Dedifferentiated amniotic fluid mesenchymal stem cell (primary cell): ENCODE measurements around the gene UBE2V1.

Experiments
- DNase-seq: peaks from one replicate; pipeline ENCODE4 v3.0.0-alpha.2; 2016; ENCODE audit errors: extremely low spot score

UBE2V1 gene

DNA sequence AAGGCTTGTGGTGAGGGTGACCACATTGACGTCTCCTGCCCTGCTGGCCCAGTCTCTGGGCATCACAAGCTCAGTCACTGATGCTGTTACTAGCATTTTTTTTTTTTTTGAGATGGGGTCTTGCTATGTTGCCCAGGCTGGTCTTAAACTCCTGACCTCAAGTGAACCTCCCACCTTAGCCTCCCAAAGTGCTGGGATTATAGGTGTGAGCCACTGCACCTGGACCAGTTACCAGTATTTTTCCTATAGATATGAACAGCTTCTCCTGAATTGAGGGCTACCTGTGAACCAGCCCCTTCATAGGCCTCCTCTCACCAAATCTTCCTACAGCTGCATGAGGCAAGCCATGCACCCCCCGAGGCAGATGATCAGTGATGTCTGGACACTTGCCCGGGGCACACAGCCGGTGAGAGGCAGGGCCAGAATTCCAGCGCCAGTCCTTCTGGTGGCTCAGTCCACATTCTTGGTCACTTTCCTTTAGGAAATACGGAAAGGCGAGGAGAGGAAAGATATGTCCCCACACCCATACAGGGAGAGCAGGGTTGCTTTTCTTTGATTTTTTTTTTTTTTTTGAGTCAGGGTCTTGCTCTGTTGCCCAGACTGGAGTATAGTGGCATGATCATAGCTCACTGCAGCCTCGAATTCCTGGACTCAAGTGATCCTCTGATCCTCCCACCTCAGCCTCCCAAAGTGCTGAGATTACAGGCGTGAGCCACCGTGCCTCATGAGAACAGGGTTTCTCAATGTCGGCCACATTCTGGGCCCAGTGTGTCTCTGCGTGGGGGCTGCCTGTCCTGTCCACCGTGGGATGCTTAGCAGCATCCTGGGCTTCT lies 50.7 kb downstream of the UBE2V1 start:
- no peak for DNase-seq

DNA sequence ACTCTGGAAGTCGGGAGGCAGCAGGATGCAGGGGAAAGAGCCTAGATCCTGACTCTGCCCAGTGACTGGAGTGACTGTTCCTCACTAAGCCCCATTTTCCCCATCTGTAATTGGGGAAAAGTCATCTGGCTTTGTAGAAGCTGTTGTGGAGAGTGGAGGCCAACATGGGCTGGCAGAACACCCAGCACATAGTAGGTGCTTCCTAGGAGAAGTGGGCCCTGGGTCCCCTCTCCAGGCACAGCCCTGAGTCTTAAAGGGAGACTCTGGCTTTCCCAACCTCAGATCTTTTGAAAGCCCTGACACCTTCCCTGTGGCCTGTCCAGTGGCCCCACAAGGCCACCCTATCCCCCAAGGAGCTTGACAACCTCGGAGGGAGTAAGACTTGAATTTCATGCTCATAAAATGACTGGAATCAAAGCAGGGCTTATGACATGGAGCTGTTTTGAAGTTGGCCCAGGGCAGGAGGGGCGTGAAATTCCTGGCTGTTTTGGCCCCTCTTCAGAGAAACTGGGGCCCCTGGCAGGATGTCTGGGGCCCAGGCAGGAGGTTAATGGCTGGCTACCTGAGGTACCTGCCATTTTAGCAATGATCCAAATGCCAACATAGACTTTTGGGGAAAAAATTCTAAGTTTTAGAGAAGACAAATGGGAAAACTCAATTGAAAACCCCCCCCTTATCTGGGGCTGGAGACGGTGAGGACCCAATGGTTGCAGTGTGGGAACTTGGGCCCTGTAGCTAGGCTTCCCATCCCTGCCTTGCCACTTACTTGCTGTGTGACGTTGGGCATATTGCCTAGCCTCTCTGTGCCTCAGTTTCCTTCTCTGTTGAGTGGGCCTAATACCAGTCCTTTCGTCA lies 51.6 kb downstream of the UBE2V1 start:
- no peak for DNase-seq

DNA sequence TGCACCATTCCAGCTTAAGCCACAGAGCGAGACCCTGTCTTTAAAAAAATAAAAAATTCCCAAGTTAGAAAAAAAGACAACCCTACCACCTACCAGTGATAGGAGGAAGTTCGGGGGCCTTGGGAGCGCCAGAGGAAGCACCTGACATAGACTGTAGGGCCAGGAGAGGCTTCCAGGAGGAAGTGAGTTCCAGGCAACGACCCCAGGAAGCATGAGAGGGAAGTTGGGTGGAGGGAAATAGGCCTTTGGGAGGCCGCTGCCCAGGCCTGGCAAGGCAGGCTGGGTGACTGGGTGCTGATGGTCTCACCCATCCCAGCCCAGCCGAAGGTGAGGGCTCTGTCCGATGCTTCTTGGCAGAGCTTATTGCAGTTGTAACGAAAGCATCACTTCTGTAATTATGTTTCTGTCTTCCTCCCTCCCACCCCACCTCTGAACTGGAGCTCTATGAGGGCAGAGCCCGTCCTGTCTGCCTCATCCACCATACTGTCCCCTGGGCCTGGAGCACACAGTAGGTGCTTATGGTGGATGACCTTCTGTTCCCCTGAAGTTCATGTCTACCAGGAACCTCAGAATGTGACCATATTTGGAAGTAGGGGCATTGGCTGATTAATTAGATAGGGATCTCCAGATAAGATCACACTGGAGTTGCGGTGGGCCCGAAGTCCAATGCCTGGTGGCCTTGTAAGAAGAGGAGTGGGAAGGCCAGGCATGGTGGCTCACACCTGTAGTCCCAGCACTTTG lies 54.1 kb downstream of the UBE2V1 start:
- DNase-seq, result no peak

- DNase-seq, result no peak
Measured at GRCh38 chr20:50057714-50058053, 55.3 kb downstream of the UBE2V1 start.

GRCh38 chr20:50056951-50057713 lies 55.8 kb downstream of the UBE2V1 start:
- DNase-seq, result no peak

DNA sequence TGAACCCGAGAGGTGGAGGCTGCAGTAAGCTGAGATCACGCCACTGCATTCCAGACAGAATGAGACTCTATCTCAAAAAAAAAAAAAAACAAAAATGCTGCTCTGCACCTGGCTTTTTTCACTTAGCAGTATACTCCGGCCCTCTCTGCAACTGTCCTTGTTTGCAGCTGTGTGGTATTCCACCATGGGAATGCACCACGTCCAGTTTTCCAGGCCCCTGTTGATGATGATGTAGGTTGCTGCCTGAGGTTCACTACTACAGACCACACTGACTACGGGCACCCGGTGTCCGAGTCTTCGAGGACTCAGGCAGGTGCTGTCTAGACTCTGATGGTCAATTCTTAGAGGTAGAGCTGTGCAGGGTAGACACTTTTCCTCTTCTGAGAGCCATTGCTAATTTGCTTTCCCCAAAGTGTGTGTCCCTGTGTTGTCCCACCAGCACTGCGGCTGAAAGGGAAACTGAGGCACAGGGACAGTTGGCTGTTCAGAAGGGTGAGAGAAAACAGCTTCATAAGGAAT lies 56.5 kb downstream of the UBE2V1 start:
- no peak for DNase-seq

DNA sequence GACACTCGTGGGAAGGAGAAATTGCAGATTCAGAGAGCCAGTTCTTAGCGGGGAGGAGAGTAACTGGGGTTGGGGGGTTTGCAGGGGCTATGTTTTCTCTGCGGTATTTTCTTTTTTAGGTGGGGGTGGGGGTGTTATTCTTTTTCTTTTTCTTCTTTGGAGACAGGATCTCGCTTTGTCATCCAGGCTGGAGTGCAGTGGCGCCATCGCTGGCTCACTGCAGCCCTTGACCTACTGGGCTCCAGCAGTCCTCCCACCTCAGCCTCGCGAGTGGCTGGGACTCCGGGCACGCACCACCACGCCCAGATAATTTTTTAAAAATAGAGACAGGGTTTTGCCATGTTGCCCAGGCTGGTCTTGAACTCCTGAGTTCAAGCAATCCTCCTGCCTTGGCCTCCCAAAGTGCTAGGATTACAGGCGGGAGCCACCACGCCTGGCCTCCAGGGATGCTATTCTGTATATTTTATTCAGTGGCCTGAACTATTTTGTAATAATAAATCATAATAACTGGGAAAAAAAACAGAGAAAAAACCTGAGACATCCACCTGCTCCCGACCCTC lies 57.3 kb downstream of the UBE2V1 start:
- DNase-seq, result no peak

DNA sequence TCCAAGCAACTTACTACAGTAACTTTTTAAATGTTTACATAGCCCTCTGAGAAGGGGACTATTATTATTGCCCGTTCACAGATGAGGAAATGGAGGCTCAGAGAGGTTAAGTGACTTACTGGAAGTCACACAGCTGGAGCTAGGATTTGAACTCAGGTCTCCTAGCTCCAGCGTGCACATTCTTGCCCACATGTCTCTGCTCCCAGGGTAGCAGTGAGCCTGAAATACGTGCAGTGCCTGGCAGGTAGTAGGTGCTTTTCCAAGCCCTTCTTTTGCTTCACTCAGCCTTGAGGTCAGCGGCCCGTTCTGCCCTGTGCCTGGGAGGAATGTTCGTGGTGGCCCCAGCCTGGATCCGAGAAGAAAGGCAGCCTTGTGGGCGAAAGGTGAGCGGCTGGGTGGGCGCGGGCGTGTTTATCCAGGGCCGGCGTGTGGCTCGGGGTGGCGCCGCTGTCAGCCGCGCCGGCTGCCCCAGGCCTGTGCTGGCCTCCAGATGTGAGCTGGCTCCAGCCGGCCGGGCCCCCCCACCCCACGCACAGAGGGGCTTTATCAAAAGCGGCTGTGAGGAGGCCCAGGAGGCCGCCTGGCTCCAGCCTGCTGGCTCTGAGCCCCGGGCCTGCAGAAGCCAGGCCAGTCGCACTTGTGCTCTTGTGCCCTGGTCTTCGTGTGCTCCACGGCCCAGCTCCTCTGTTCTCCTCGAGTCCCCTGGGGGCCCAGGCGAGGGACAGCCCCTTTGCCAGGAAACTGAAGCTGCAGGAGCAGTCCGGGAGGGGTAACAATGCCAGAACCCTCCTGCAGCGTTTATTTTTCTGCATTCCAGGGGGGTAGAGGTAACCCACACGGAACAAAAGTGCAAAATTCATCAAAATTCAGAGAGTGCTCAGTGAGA lies 58.1 kb downstream of the UBE2V1 start:
- DNase-seq, result no peak

- DNase-seq, result no peak
Measured at GRCh38 chr20:50054231-50054547, 58.8 kb downstream of the UBE2V1 start.

DNA sequence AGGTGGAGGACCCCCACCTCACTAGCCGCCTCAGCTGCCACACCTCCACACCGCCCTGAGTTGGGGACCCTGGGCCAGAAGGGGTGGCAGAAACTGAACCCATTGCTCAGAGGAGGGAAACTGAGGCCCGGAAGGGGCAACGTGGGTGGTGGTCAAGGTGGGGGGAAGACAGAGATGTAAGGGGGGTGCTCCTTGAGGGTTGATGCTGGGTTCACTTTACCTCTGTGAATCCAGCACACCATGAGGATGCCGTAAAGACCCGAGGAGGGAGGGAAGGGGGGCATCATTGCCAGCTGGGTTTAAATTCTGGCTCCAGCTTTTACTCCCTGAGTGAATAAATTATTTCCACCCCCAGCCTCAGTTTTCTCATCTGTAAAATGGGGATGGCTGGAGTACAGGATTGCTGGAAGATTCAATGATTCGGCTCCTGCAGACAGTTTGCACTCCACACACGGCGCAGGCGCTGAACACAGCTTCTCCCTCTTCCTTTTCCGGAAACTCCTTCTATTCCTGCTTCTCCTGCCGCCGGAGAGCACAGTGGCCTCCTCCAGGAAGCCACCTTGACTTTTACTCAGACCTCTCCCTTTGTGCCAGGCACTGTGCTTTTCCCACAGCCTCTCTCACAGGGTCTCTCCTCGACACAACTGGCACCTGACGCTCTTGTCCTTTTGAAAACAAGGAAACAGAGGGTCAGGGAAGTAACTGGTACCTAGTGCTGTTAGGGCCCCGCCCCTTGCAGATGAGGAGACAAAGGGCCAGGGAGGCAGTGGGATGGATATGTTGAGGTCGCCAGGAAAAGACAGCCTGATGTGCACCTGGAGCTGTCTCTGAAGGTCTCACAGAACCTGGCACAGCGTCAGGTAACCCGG lies 59.4 kb downstream of the UBE2V1 start:
- no peak for DNase-seq

GRCh38 chr20:50052550-50053361 lies 60.2 kb downstream of the UBE2V1 start:
- DNase-seq, result no peak

DNA sequence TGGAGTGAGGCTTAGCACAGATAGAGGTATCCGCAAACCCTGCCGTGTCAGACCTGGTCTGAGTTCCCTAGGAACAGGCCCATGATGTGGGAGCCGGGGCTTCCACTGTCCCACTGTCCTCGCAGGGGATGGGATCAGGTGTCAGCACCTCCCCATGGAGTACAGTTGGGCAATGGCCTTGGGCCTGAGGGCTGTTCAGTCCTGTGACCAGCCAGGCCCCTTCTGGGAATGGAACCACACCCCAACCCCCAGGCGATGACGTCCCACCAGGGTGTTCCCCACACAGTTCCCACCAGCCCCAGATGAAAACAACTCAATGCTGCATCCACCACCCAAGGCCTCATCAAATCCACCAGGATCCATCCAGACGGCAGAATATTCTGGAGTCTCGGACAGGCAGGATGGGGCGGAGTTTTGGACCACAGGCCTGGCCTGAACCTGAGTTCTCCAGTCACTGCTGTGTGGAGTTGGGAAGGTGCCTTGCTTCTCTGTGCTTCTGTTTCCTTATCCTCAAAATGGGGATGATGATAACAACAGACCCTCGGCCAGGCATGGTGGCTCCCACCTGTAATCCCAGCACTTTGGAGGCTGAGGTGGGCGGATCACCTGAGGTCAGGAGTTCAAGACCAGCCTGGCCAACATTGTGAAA lies 62.2 kb downstream of the UBE2V1 start:
- no peak for DNase-seq

DNA sequence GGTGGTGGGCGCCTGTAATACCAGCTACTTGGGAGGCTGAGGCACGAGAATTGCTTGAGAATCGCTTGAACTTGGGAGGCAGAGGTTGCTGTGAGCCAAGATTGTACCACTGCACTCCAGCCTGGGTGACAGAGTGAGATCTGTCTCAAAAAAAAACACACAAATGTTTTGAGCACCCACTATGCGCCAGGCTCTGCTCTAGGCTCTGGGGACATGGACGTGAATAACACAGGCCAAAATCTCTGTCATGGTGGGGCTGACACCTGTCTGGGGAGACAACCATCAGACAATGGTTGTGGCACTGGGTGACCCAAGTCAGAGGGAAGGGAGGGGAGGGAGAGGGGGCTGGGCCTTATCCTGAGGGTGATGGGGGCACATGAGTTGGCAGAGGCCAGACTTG lies 62.7 kb downstream of the UBE2V1 start:
- no peak for DNase-seq

GRCh38 chr20:50049442-50050026 lies 63.4 kb downstream of the UBE2V1 start:
- DNase-seq, result no peak

DNA sequence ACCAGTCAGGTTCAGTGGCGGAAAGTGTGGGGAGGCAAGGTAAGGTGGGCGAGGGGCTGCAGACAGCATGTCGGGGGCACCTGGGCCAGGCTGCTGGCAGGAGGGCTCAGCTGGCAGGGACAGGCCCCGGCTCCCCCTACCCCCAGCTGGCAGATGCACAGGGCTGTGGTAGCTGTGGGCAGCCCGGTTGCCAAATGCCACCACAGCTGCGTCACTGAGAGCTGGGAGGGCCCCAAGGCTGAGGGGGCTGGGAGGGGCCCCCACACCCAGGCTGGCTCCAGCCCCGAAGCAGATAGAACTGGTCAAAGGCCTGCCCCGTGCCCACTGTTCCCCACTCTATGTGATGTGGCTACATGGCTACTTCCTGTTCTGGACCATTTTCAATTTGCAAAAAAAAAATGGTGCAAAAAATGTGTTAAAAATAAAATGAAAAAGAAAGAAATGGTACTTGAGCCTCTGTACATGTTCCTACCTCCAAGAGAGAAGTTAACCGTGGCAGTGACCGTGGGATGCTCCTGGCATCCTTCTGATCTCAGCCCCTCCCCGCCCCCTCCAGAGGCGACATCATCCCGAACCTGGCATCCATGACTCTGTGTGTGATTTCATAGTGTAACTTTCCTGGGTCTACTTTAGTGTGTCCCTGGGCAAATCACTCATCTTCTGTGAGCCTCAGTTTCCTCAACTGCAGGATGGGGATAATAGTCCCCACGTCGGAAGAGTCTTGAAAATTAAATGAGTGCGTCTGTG lies 64.4 kb downstream of the UBE2V1 start:
- DNase-seq, result no peak

DNA sequence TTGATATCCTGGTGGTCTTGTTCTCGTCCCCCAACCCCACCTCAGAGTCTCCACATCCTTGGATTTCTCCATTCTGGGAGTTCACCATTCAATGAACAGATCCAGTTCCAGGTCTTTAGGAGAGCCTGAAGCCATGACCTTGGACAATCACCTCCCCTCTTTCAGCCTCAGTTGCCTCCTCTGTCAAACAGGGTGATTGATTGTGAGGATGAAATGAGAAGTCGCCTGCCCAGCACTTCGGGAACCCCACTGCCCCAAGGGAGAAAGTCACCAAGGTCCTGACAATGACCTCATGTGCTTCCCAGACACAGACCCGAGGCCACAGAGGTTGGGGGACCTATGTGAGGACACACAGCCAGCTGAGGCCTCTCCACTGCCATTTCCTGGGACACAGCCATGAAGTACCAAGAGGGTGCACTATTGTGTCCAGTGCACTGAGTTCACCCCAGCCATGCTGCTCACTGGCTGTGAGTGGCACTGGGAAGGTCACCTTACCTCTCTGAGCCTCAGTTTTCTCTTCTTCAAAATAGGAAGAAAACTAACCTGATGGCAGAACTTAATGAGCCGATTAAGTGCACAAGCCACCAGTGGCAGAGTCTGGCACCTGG lies 68.5 kb downstream of the UBE2V1 start:
- no peak for DNase-seq
